Lower leg skin (tissue), 4 donors: ENCODE data around the gene URI1. TPM values are rescaled to one million over a fixed set of nuclear protein-coding genes. Genes with fewer than 3 reads are reported as not detected.
"Not testable (repeated sequence)": the region's sequence is repeated elsewhere in the genome, so short reads cannot be mapped to it uniquely, and the experiment has no call there.

ENCODE experiments used
- DNase-seq, 2 donors: peaks; one replicate each; pipeline ENCODE4 v3.0.0-alpha.2; 2019; ENCODE audit warnings: low spot score in 2 of 2
- H3K4me3 ChIP-seq: fragments of 200-600 bp; sonication (generic); 2 replicates; pipeline ENCODE4 v1.5.1; 2017; ENCODE audit warnings: mild to moderate bottlenecking, low read depth; ENCODE audit not compliant: poor library complexity, severe bottlenecking
- CTCF ChIP-seq, 3 donors: fragments of 450-650 bp; IDR thresholded peaks; one replicate each; pipeline ENCODE4 v1.5.1; 2016; ENCODE audit warnings: antibody characterized with exemption in 3 of 3, mild to moderate bottlenecking in 3 of 3, moderate library complexity in 2 of 3
- POLR2A ChIP-seq, 2 donors: fragments of 450-650 bp; IDR thresholded peaks; one replicate each; pipeline ENCODE4 v1.6.1; 2016 to 2017; ENCODE audit warnings: antibody characterized with exemption in 2 of 2, mild to moderate bottlenecking in 1 of 2, moderate library complexity in 1 of 2
- WGBS, 2 donors: methylation state at CpG; one replicate each; pipeline ENCODE4 v1.1.5; 2018; 5-methylcytosine and 5-hydroxymethylcytosine counted together
- intact Hi-C: fragments of 100-400 bp; cut with DNase I; formaldehyde crosslinking; loops from one replicate; pipeline ENCODE4 v1.15.0; 2023; ENCODE audit warnings: low total_unique reads
- total RNA-seq, 4 donors: library from RNA; depleted of rRNA; stranded (reverse); fragments of >200 nt; gene quantifications; one replicate each; pipeline ENCODE4 v1.1.0, GENCODE V29; 2016

Gene URI1
- total RNA-seq, 4 donors from 2014 or later = 36.6 to 66.0 (median 53.9) TPM

GRCh38 chr19:29944390-29945012 is 2.5 kb downstream of the URI1 start:
- WGBS, 2 donors = 25% methylated on average over 8 of the region's 8 CpGs
- TF ChIP-seq CTCF (IDR thresholded peaks at IDR 0.05) = no peak
- TF ChIP-seq POLR2A (IDR thresholded peaks at IDR 0.05) = no peak
- no peak for DNase-seq
- no peak overlapping the region for H3K4me3 ChIP-seq
- intact Hi-C loops = no loop called here

GRCh38 chr19:29945017-29945416 is 3.0 kb downstream of the URI1 start:
- no peak for DNase-seq
- no peak overlapping the region for H3K4me3 ChIP-seq
- WGBS, 2 donors = 30 to 38% methylated on average over 1 of the region's 1 CpG
- intact Hi-C loops = no loop called here
- TF ChIP-seq POLR2A (IDR thresholded peaks at IDR 0.05) (no peak), CTCF (IDR thresholded peaks at IDR 0.05) (no peak)

- DNase-seq = no peak
- TF ChIP-seq CTCF (IDR thresholded peaks at IDR 0.05) = no peak
- no peak for TF ChIP-seq POLR2A (IDR thresholded peaks at IDR 0.05)
- 21 to 26% methylated on average over 4 of the region's 4 CpGs for WGBS, 2 donors
- H3K4me3 ChIP-seq = no peak overlapping the region
- intact Hi-C loops = no loop called here
Measured at GRCh38 chr19:29945433-29945832, 3.4 kb downstream of the URI1 start.

GRCh38 chr19:29946645-29947044 is 4.6 kb downstream of the URI1 start:
- intact Hi-C loops = no loop called here
- H3K4me3 ChIP-seq = no peak overlapping the region
- DNase-seq = no peak
- WGBS, 2 donors = 55 to 67% methylated on average over 2 of the region's 2 CpGs
- TF ChIP-seq POLR2A (IDR thresholded peaks at IDR 0.05) (no peak), CTCF (IDR thresholded peaks at IDR 0.05) (no peak)

- intact Hi-C loops = no loop called here
- TF ChIP-seq CTCF (IDR thresholded peaks at IDR 0.05) = no peak
- TF ChIP-seq POLR2A (IDR thresholded peaks at IDR 0.05) = no peak
Measured at GRCh38 chr19:29947871-29948270, 5.8 kb downstream of the URI1 start.

GRCh38 chr19:29948759-29949470 is 6.9 kb downstream of the URI1 start:
- intact Hi-C loops, H3K4me3 ChIP-seq, DNase-seq: not testable (repeated sequence)
- WGBS, 2 donors = 95 to 96% methylated on average over 34 to 47 of the region's 57 CpGs

More at GRCh38 chr19:29947871-29948270, 5.8 kb downstream of the URI1 start:
- no peak overlapping the region for H3K4me3 ChIP-seq
- 52 to 64% methylated on average over 2 of the region's 2 CpGs for WGBS, 2 donors
- no peak for DNase-seq
